GM21723 (cell line): ENCODE results near the gene KLHL29.
A peak's percentile ranks its signal among the peaks of the same experiment; 100 is the strongest.

Experiments used
- ATAC-seq: cut with Tn5 transposase; IDR thresholded peaks from one replicate; pipeline ENCODE4 v1.9.1; 2021; ENCODE audit warnings: mild to moderate bottlenecking, moderate library complexity; ENCODE audit not compliant: unreplicated experiment

The KLHL29 gene

DNA sequence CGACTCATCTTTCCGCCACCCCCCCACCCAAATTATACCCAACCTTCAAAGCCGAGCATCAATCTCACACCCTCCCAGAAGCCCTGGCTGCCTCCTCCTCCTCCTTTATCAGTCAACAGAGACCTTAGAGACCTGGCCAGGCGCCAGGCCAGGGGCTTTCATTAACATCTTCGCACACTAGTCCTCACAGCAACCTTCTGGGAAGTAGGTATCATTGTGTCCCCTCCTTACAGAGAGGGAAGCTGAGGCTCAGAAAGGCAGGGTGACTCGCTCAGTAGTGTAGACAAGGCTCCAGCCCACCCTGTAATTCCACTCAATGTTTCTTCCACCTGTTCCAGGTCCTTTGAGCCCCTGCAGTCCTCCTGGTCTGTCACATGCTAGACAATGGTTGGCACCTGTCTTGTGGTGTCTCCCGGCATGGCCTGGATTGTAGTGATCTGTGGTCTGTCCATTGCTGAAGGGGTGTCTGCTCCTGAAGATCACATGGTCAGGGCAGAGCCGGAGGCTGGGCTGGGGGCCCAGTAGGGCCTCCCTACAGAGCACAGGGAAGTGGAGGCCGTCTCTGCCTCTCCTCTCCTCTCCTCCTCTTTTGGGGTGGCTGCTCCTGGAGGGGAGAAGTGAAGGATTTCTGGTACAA lies 36.0 kb downstream of the KLHL29 start:
- ATAC-seq: no peak

GRCh38 chr2:23422089-23423061 lies 37.4 kb downstream of the KLHL29 start:
- no peak for ATAC-seq

DNA sequence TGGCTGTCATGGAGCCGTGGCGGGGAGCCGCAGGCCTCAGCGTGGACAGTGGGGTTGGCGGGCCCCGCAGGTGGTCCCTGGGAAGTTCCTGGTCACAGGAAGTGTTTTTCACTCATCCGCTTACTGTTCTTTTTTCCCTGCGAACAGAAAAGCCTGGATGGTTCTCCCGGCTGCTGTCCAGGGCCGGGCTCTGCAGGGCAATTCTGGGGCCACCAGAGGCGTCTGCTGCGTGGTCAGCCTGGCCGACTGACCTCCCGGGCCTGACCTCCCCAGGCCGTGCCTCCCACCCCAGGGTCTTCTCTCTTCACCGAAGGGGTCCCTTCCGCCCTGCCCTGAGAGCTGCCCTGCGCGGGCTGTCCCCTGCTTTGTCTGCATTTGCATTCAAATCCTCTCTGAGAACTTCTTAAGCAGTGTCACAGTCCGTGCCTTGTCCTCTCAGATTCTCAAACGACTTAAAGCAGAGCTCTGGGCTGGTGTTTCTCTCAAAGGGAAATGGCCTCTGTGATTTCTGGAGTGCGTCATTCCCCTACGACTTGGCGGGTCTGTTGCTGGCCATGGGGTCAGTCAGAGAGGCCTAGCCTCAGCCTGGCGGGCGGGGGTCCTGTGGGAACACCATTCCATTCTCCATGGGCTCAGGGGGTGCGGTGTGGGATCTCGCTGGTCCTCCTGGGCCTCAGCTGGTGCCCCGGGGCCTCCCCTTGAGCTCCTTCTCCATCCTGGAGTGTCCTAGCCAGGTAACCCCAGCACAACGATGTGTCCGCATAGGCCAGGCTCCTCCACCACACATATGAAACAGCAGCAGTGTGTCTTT lies 38.3 kb downstream of the KLHL29 start:
- ATAC-seq: no peak

- no peak for ATAC-seq
Observed at GRCh38 chr2:23423873-23424680, 39.1 kb downstream of the KLHL29 start.

DNA sequence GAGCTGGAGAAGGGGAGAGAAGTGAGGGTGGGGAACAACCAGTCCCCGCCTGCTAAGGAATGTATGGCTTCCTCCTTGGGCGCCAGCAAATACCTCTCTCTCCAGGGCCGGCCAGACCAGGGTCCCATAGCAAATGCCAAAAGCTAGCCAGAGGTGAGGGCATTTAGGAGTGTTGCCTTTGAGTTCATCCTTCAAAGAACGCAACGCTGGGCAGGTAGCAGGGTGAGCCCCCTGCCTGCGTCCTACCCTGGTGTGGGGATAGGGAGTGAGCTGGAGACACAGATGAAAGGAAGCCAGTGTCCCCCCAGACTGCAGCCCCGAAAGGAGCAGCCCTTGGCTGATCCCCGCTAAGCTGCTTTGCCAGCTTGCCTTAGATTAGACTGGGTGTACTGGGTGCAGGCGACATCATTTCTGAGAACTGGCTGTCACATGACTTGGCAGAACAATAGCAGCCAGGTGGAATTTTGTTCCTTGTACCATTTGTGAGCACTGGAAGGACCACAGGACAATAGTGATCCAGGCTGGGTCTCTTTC lies 40.4 kb downstream of the KLHL29 start:
- no peak for ATAC-seq

DNA sequence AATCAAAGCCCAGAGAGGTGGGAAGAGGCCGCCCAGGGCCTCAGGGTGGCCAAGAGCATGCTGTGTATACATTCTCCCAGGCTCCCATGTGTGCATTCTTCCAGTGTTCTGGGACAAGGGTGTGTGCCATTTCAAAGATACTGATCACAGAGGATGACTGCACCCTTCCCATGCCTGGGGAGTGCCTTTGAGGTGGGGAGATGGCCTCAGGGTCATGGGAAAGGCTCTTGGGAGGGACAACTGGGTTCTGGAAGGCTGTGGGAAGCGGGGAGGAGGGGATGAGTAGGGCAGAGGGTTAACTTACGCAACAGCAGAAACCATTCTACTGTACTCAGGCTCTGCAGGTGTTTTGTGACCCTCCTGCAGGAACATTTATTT lies 40.9 kb downstream of the KLHL29 start:
- ATAC-seq: no peak

GRCh38 chr2:23426263-23426905 lies 41.4 kb downstream of the KLHL29 start:
- no peak for ATAC-seq

DNA sequence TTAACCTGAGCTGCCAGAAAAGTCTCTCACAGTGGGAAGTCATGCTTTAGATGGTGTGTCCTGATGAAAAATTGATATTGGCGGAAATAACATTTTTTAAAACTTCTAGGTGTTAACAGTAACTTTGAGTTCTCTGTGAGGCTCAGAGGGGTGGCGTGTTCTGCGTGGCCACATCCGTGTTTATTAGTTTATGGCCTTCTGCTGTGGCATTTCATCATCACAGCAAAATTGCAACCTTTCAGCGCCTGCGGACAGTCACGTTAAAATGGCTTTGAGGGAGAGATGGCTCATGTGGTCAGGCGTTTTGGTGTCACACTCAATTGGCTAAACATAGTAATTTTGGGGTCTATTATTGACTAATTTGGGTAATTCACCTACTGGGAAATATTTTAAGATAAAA lies 42.4 kb downstream of the KLHL29 start:
- ATAC-seq: no peak

DNA sequence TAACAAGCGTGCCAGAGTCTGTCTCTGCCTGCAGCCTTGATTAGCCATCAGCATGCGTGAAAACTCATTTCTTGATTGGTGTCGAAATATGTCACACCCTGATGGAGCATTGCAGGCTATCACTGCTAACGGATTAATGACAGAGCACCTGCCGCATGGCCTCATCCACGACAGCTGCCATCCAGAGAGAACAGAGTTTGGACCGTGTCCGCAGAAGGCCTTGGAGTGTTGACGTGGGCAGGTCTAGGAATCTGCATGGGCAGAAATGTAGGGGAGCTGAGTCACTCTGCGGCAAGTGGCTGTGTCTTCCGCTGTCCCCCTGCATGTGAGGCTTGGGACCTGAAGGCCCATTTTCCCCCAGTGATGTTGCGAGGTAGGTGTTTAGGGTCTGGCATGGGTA lies 43.0 kb downstream of the KLHL29 start:
- no peak for ATAC-seq

GRCh38 chr2:23429036-23429435 lies 44.1 kb downstream of the KLHL29 start:
- ATAC-seq: no peak

DNA sequence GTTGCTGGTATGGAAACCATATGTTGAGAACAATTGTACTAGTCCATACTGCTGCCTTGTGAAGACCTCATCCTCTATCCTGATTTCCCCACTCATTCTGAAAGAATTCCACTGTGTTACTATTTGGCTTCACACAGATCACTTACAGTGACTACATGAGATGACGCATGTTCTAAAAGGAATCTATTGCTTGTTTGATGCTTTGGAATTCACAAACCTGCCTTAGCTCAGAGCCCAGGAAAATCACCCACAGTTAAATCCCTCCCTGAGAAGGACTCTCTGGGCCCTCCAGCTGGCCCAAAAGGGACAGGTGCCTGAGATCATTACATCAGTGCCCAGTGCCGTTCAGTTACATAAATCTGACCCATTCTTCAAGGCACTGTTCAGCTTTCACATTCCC lies 45.3 kb downstream of the KLHL29 start:
- no peak for ATAC-seq

DNA sequence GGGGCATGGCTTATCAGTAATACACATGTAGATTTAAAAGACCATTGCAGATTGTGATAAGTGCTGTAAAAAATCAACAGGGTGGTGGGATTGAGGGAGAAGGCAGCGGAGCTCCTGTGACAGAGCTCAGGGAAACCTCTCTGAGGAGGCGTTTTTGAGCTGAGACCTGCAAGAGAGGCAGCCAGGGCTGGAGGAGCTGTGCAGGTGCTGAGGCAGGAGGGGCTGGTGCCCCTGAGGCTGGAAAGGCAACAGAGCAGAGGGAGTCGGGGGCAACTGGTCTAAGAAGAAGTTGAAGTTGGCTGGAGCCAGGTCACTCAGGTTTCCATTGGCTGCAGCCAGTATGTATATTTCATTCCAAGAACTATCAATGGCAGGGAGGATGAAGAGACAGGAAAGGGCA lies 47.6 kb downstream of the KLHL29 start:
- ATAC-seq: no peak

DNA sequence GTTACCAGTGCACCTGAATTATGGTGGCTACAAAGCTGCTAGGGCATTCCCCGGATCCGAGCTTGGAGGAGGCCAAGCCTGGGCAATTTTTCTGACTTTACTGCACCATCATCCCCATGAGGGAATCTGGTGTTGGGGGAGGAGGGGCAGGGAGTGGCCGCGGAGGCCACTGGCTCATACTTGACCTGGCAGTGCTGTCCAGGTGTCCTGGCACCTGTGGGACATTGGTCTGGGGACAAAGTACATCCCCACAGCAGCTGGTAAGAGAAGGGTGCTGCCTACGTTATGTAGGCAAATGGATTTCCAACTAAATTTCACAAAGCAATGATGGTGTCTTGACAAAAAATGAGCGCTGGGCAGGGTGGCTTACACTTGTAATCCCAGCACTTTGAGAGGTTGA lies 48.3 kb downstream of the KLHL29 start:
- no peak for ATAC-seq

- ATAC-seq: no peak
Observed at GRCh38 chr2:23434721-23435121, 49.7 kb downstream of the KLHL29 start.

DNA sequence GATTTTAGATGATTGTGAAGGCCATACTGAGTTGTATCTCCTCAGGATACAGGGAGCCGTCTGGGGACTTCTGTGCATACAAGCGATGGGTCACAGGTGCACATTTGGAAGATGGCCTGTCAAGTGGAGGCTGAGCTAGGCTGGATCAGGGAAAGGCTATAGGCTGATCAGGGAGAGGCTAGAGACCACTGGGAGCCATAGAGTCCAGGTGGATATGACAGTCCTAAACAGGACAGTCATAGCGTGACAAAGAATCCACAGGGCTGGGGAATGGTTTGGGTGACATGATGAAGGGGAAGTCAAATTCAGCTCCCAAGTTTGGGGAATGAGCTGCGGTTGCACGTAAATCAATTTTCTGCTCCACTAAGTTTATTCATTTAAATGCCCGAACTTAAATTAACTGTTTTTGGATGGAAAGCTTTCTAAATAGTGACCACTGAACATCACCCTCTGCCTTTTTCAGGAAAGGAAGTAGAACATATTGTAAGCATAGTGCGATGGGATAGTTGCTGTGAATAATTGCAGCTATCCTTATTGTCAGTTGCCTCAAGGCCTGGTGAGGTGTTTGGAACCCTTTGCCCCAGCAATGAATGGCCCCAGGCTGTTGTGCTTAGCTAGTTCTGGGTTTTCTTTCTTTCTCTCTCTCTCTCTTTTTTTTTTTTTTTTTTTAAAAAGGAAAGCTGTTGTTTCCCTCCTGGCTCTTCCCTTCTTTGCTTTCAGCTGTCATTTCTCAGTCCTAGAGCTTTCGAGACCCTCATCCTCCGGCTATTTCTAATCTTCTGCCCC lies 50.5 kb downstream of the KLHL29 start:
- no peak for ATAC-seq

DNA sequence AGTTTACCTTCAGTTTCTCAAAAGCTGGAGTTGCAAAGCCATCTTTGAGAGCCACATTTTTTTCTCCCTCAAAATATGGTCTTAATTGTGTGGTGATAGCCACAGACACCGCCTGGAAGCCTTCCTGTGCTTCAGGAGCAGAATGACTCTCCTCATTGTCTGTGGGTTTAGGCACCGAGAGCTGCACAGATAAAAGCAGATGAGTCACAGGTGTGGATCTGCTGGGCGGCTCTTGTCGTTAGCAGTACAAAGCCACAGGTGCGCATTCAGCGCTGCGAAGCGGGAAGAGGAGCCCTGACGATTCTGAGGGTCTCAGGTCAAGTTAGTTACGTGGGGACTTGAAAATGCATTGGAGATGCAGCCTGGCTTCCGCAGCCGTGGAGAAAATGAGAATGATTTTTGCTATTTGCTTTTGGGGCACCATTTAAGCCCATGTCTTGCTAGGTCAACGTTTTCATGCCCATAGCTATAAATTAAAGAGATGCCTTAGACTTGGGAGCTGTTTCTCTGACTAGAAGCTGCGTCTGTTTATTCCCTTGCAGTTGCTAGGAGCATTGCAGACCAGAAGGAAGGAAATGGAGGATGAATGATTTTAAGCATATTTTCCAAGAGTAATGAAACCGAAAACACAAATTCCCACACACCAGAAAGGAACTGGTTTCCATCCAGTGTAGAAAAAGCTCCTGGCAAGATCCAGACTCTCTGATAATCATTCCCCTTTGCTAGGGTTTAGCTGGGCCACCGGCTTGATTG lies 51.5 kb downstream of the KLHL29 start:
- ATAC-seq: no peak

- no peak for ATAC-seq
Observed at GRCh38 chr2:23441414-23441813, 56.4 kb downstream of the KLHL29 start.

- ATAC-seq: peak; percentile 35
Observed at GRCh38 chr2:23445450-23445868, 60.5 kb downstream of the KLHL29 start.
